Measurements from ENCODE around the gene TMEM215. TPM values are rescaled to one million over a fixed set of nuclear protein-coding genes. Genes with fewer than 3 reads are reported as not detected.

TMEM215 gene
- total RNA-seq, 1 experiment from 2014 or later = 0.28 TPM

DNA sequence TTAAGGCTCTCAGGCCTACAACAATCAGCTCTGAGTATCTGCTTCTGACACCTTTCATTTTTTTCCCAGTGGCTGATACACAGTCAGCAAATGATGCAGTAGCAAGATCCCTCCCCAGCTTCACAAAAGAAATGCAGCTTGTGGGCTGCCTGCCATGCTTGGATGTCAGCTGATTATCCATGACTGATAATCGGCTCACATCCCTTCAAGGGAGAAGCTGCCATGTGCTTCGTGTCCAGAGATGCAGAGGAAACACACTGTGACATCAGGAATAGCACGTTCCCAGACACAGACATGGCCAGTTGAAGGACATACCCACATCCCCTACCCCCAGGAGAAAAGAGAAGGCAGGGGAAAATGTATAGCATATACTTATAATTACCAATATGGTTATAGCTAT is 27.9 kb downstream of the TMEM215 start:
- Histone ChIP-seq H2BK20ac (ENCODE audit: low read depth, low read length, poor library complexity, severe bottlenecking) (no peak overlapping the region), H3T11ph (ENCODE audit: low read length) (no peak overlapping the region), H4K20me1 (ENCODE audit: control insufficient read depth, insufficient read depth, insufficient read length) (no peaks in the 10 kb centered on the region), H3K27me3 (ENCODE audit: insufficient read depth, low read length) (no peaks in the 10 kb centered on the region), H3K56ac (ENCODE audit: insufficient read length, low read depth, low read length) (no peak overlapping the region), H3K23ac (ENCODE audit: insufficient read length, low read depth, low read length) (no peak overlapping the region), H2BK5ac (ENCODE audit: insufficient read length, low read length) (no peak overlapping the region), H3K79me2 (ENCODE audit: insufficient read depth, low read length) (no peaks in the 10 kb centered on the region), H3K4ac (ENCODE audit: low read depth, low read length) (no peak overlapping the region), H4K91ac (ENCODE audit: insufficient read length, low read depth, low read length) (no peak overlapping the region), H4K8ac (replicated peaks; ENCODE audit: insufficient read length, low read depth, low read length) (no peak overlapping the region), H2BK12ac (ENCODE audit: insufficient read length, low read depth, low read length) (no peak overlapping the region), H3K18ac (ENCODE audit: insufficient read length, low read depth, low read length) (no peak overlapping the region), H4K5ac (ENCODE audit: insufficient read length, low read depth, low read length) (no peak overlapping the region), H3K9ac (ENCODE audit: extremely low read depth, insufficient read length, low read length) (no peak overlapping the region), H2AFZ (ENCODE audit: low read length) (no peak overlapping the region), H3K27ac (ENCODE audit: insufficient read length, low read depth, low read length) (no peak overlapping the region), H3K9me3 (ENCODE audit: control insufficient read depth, low read depth, low read length) (no peaks in the 10 kb centered on the region), H2BK120ac (ENCODE audit: low read depth, low read length, poor library complexity, severe bottlenecking) (no peak overlapping the region), H3K23me2 (ENCODE audit: insufficient read length, low read depth, low read length, poor library complexity, severe bottlenecking) (no peaks in the 10 kb centered on the region), H3K79me1 (ENCODE audit: insufficient read depth, low read depth, low read length, poor library complexity, severe bottlenecking) (no peaks in the 10 kb centered on the region), H3K4me1 (ENCODE audit: insufficient read depth, low read length) (no peaks in the 10 kb centered on the region), H2BK15ac (ENCODE audit: low read depth, low read length) (no peak overlapping the region), H3K14ac (ENCODE audit: insufficient read depth, low read length) (no peak overlapping the region), H3K4me2 (ENCODE audit: insufficient read depth, insufficient read length, low read length) (no peak overlapping the region), H2AK5ac (ENCODE audit: insufficient read length, low read length) (no peak overlapping the region)
- no peak overlapping the region for H3K27ac Mint-ChIP-seq
- H3K4me3 Mint-ChIP-seq = no peak overlapping the region
- no peaks in the 10 kb centered on the region; the same call in none of the 2 replicates for H3K27me3 Mint-ChIP-seq (ENCODE audit: low read depth)
- H3K36me3 Mint-ChIP-seq (ENCODE audit: insufficient read depth in 1 of 3, low read depth in 3 of 3) = no peaks in the 10 kb centered on the region
- peaks cover 22 to 50% of the 10 kb centered on the region in 2 experiments for H3K9me3 Mint-ChIP-seq
- H3K4me1 Mint-ChIP-seq = no peaks in the 10 kb centered on the region
- TF ChIP-seq, protein P1, sequence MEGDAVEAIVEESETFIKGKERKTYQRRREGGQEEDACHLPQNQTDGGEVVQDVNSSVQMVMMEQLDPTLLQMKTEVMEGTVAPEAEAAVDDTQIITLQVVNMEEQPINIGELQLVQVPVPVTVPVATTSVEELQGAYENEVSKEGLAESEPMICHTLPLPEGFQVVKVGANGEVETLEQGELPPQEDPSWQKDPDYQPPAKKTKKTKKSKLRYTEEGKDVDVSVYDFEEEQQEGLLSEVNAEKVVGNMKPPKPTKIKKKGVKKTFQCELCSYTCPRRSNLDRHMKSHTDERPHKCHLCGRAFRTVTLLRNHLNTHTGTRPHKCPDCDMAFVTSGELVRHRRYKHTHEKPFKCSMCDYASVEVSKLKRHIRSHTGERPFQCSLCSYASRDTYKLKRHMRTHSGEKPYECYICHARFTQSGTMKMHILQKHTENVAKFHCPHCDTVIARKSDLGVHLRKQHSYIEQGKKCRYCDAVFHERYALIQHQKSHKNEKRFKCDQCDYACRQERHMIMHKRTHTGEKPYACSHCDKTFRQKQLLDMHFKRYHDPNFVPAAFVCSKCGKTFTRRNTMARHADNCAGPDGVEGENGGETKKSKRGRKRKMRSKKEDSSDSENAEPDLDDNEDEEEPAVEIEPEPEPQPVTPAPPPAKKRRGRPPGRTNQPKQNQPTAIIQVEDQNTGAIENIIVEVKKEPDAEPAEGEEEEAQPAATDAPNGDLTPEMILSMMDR (conservative IDR thresholded peaks at IDR 0.05) = no peak
- WGBS (ENCODE audit: extremely low coverage, insufficient read length, low lambda C conversion rate) = no CpG with 5 or more reads among the region's 3 CpGs
- no peak for DNase-seq
